GM12873 (cell line): ENCODE data around the gene CEP19.

ENCODE experiments used
- CTCF ChIP-seq: IDR thresholded peaks from 2 replicates; pipeline ENCODE4 v1.5.1; 2012; ENCODE audit warnings: low read depth, mild to moderate bottlenecking, moderate library complexity, low read length, control low read depth; ENCODE audit not compliant: insufficient read depth; ENCODE audit errors: missing control alignments

Gene CEP19

GRCh38 chr3:196670339-196670738 is 41.7 kb downstream of the CEP19 start:
- TF ChIP-seq CTCF: no peak

GRCh38 chr3:196667056-196667825 is 44.8 kb downstream of the CEP19 start:
- no peak for TF ChIP-seq CTCF

GRCh38 chr3:196666001-196666867 is 45.8 kb downstream of the CEP19 start:
- TF ChIP-seq CTCF: no peak

- no peak for TF ChIP-seq CTCF
Measured at GRCh38 chr3:196662711-196663571, 49.1 kb downstream of the CEP19 start.

GRCh38 chr3:196662033-196662432 is 50.0 kb downstream of the CEP19 start:
- no peak for TF ChIP-seq CTCF

GRCh38 chr3:196661400-196661799 is 50.6 kb downstream of the CEP19 start:
- no peak for TF ChIP-seq CTCF
